Measurements from ENCODE around the gene SAMD8. TPM values are rescaled to one million over a fixed set of nuclear protein-coding genes. Genes with fewer than 3 reads are reported as not detected.

Gene SAMD8
- total and polyA plus RNA-seq, 2 of the 8 experiments (the other 6 are each of a cell fraction or from before 2014, with no cell fraction given) = 11.7 to 20.9 TPM

DNA sequence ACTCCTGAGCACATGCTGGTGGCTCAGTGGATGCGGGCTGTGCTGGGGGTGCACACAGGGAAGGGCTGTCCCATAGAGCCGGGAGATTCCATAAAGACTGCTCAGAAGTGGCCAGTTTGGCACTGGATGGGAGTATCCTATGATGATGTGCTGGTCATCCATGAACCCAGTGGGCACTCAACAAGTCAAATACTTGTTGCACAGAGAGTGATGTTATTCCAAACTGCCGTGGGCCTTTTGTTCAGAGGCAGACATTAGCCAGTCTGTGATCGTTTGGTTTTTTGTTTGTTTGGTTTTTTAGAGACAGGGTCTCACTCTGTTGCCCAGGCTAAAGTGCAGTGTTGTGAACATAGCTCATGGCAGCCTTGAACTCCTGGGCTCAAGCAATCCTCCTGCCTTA is 30.9 kb upstream of the SAMD8 start:
- no peak for DNase-seq (ENCODE audit: low read depth in 1 of 2, low spot score in 2 of 2)
- Histone ChIP-seq H3K14ac (ENCODE audit: insufficient read length) (no peak overlapping the region), H3K4me3 (ENCODE audit: extremely low read depth in 1 of 4, insufficient read depth in 2 of 4, low read depth in 3 of 4, low read length in 4 of 4) (no peak overlapping the region), H4K8ac (ENCODE audit: extremely low read depth, insufficient read depth, low read length) (no peak overlapping the region), H3K4ac (replicated peaks; ENCODE audit: insufficient read length, low read depth, low read length) (no peak overlapping the region), H4K5ac (ENCODE audit: insufficient read length, low read depth, low read length) (no peak overlapping the region), H2BK120ac (replicated peaks; ENCODE audit: low read depth, low read length) (no peak overlapping the region), H3K79me2 (ENCODE audit: control insufficient read depth in 1 of 2, insufficient read depth in 2 of 2, low read length in 2 of 2) (no peaks in the 10 kb centered on the region), H2BK15ac (ENCODE audit: low read length) (no peak overlapping the region), H2AFZ (ENCODE audit: low read length) (0 out of 2 replicates have a peak overlapping the region, but pooled peaks have one; percentile 4), H3K23me2 (ENCODE audit: low read depth, low read length) (no peaks in the 10 kb centered on the region), H3K9ac (replicated peaks in 1 of 4; ENCODE audit: extremely low read depth in 1 of 4, low read depth in 3 of 4, low read length in 3 of 4) (no peak overlapping the region), H2BK5ac (ENCODE audit: low read depth, low read length) (0 out of 2 replicates have a peak overlapping the region, but pooled peaks have one; percentile 45), H2BK20ac (ENCODE audit: low read length) (peak overlapping the region; percentile 72; the same call in 1 of the 2 replicates), H3K56ac (replicated peaks; ENCODE audit: insufficient read length, low read depth, low read length) (no peak overlapping the region), H3K27ac (ENCODE audit: low read depth, low read length) (no peak overlapping the region), H3K79me1 (ENCODE audit: low read depth, low read length) (no peaks in the 10 kb centered on the region), H3K9me3 (ENCODE audit: insufficient read depth in 2 of 2, low read depth in 1 of 2, low read length in 1 of 2) (no peaks in the 10 kb centered on the region; a peak in 1 of 4 replicates), H3K23ac (ENCODE audit: insufficient read length) (no peak overlapping the region), H2AK5ac (ENCODE audit: low read depth, low read length) (no peak overlapping the region), H4K20me1 (replicated peaks in 1 of 2; ENCODE audit: control insufficient read depth in 1 of 2, insufficient read depth in 2 of 2, low read length in 2 of 2) (no peaks in the 10 kb centered on the region), H3K18ac (ENCODE audit: extremely low read depth, low read length) (no peak overlapping the region), H3K27me3 (replicated peaks in 1 of 4; ENCODE audit: control insufficient read depth in 3 of 4, extremely low read depth in 1 of 4, insufficient read depth in 3 of 4, low read length in 3 of 4) (no peaks in the 10 kb centered on the region), H4K91ac (replicated peaks; ENCODE audit: insufficient read length, low read length) (no peak overlapping the region), H3K4me2 (ENCODE audit: insufficient read depth in 1 of 2, low read depth in 2 of 2, low read length in 2 of 2) (no peak overlapping the region), H3K4me1 (replicated peaks in 1 of 4; ENCODE audit: control insufficient read depth in 3 of 4, insufficient read depth in 4 of 4, low read length in 3 of 4) (peaks cover 3 to 16% (median 13%) of the 10 kb centered on the region in 4 experiments; a peak in 5 of 7 replicates), H2BK12ac (ENCODE audit: low read depth, low read length) (peak overlapping the region; percentile 75; the same call in 1 of the 2 replicates), H3K36me3 (ENCODE audit: control insufficient read depth in 2 of 4, insufficient read depth in 4 of 4, low read length in 3 of 4) (no peaks in the 10 kb centered on the region)
- FAIRE-seq = no peak
- WGBS, 2 experiments (ENCODE audit: extremely low coverage in 1 of 2, insufficient coverage in 1 of 2, insufficient read length in 1 of 2, insufficient replicate concordance in 2 of 2, low coverage in 1 of 2, low lambda C conversion rate in 2 of 2, missing lambda C conversion rate in 1 of 2) = 84% methylated on average over 4 of the region's 4 CpGs; no CpG with 5 or more reads in 1 of the 2 experiments
- POLR2A ChIA-PET (ENCODE audit: partially characterized antibody) = interaction anchor here (1.3 kb wide), 1 partner anchor 20 kb away, joined by 5 read pairs; no protein-coding TSS in a partner anchor
- CTCF ChIA-PET (ENCODE audit: partially characterized antibody) = no interaction called here
- TF ChIP-seq TAF1 (IDR thresholded peaks at IDR 0.05; ENCODE audit: low read depth, low read length) (no peak), BCL11A (IDR thresholded peaks at IDR 0.05; ENCODE audit: low read depth in 2 of 2, low read length in 2 of 2) (no peak), EGR1 (IDR thresholded peaks at IDR 0.05; ENCODE audit: borderline replicate concordance, low read depth, low read length) (no peak)

Measured in H1 (cell line).